ACHN (cell line): Measurements from ENCODE around the gene MRPL49.

Experiments
- DNase-seq: peaks from one replicate; pipeline ENCODE4 v3.0.0-alpha.2; 2015
- in situ Hi-C: cut with HindIII; loops from 2 replicates; pipeline ENCODE4 v1.10.0; 2017; ENCODE audit warnings: low sequenced_read_pairs, low pct_ligation_motif_present, low pct_unique_long_range_greater_than_20kb

MRPL49 gene

GRCh38 chr11:65100674-65101350 lies 21.3 kb upstream of the MRPL49 start:
- DNase-seq, result no peak
- in situ Hi-C loops, result no loop called here

GRCh38 chr11:65102142-65103095 lies 19.7 kb upstream of the MRPL49 start:
- in situ Hi-C loops, result no loop called here
- no peak for DNase-seq

DNA sequence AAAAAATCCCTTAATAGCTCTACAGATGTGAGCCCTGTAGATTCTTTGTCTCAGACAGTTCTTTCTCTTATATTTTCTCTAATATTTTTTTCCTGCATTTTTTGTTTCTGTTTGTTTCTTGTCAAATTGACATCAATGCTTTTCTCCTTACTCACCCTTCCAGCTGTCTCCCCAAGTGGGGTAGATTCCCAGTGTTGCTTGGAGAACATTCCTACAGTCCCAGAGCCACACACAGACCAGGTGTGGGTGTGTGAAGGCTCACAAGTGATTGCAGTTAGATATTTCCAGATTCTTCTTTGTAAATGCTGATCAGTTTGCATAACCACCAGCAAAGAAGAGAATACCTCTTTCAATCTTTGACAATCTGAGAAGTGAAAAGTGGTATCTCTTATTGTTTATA lies 18.6 kb upstream of the MRPL49 start:
- no peak for DNase-seq
- in situ Hi-C loops, result no loop called here

DNA sequence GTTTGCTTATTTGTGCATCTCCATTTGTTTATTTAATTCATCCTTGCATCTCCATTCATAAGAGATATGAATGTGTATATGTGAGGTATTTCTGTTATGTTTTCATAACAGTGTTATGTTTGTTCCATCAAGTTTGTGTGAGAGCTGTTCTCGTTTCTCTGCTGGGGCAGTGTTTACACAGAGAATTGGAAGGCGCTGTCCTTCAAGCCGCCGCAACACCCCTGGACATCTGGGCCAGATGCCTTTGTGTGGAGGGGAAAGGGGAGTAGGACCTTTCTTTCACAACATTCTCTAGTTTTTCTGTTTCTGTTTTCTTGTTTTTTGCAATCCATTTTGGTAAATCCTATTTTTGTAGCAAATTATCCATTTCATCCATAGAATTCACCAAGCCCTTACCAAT lies 17.5 kb upstream of the MRPL49 start:
- in situ Hi-C loops, result no loop called here
- DNase-seq, result no peak

DNA sequence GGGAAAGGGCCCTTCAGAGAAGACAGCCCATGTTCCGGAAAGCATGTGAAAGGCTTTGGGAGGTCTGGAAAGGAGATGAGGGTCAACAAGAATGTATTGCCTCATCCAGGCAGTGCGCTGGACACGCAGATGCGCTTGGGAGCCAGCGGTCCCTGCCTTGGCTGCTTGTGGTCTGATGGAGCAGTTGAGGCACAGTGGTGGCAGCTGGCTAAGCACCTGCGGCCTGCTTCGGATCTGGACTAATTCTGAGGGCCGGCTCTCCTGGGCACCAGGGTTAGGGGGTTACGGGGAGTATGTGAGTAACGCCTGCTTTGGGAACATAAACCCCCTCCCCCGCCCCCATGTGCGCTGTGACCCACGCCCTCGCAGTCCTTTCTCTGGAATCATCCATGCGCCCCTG lies 15.0 kb upstream of the MRPL49 start:
- DNase-seq, result no peak
- in situ Hi-C loops, result no loop called here

- DNase-seq, result no peak
- in situ Hi-C loops, result no loop called here
These were observed 14.2 kb upstream of the MRPL49 start for GRCh38 chr11:65107751-65108468.

- in situ Hi-C loops, result no loop called here
- no peak for DNase-seq
These were observed 13.5 kb upstream of the MRPL49 start for GRCh38 chr11:65108469-65109123.

DNA sequence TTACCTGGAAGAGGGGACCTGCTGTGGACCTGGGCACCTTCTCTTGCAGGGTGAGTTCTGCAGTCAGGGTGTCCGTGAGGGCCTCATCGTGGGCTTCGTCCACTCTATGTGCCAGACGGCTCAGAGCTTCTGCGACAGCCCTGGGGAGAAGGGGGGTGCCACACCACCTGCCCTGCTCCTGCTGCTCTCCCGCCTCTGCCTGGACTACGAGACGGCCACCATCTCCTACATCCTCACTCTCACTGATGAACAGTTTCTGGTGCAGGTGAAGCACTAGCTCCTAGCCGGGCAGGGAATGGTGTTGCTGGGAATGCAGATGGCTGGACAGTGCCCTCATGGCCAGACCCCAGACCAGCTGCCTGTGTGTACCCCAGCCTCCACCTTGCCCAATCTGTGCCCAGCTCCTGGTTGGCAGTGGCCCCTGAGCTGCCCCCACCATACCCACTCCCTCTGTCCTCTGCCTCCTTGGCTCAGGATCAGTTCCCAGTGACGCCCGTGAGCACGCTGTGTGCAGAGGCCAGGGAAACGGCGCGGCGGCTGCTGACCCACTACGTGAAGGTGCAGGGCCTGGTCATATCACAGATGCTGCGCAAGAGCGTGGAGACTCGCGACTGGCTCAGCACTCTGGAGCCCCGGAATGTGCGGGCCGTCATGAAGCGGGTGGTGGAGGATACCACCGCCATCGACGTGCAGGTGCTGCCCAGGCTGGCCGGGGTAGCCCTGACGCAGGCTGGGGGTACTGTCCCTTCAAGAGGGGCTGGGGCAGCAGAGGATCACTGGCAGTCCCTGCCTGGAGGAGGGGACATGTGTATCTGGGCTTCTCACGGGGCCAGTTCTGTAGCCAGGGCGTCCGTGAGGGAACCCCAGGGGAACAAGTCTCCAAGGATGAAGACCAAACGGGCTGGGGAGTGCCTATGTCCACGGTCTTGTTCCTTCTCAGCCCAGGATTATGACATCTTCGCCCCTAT lies 12.6 kb upstream of the MRPL49 start:
- DNase-seq, result no peak
- in situ Hi-C loops, result no loop called here

DNA sequence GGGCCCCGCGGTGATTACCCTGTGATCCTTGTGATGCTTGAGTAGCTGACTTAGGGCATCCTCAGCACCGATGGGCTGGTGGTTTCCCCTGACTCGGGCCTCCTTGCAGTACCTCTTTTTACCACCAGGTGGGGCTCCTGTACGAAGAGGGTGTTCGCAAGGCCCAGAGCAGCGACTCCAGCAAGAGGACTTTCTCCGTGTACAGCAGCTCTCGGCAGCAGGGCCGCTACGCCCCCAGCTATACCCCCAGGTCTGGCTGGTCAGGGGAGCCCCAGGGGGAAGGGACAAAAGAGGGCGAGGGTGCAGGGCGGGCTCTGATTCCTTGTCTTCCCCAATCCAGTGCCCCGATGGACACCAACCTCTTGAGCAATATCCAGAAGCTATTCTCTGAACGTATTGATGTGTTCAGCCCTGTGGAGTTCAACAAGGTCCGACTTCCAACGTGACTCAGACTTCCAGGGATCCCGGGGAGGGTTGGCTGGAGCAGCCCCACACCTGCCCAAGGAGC lies 11.7 kb upstream of the MRPL49 start:
- DNase-seq, result peak; percentile 76
- in situ Hi-C loops, result no loop called here

- in situ Hi-C loops, result no loop called here
- no peak for DNase-seq
These were observed 10.9 kb upstream of the MRPL49 start for GRCh38 chr11:65111159-65111743.

- in situ Hi-C loops, result no loop called here
- peak; percentile 94 for DNase-seq
These were observed 10.2 kb upstream of the MRPL49 start, which contains the start of gene TM7SF2 for GRCh38 chr11:65111744-65112545. TM7SF2 (plus strand) TSS chr11:65111872; CDS start chr11:65112016, 144 bp downstream.

DNA sequence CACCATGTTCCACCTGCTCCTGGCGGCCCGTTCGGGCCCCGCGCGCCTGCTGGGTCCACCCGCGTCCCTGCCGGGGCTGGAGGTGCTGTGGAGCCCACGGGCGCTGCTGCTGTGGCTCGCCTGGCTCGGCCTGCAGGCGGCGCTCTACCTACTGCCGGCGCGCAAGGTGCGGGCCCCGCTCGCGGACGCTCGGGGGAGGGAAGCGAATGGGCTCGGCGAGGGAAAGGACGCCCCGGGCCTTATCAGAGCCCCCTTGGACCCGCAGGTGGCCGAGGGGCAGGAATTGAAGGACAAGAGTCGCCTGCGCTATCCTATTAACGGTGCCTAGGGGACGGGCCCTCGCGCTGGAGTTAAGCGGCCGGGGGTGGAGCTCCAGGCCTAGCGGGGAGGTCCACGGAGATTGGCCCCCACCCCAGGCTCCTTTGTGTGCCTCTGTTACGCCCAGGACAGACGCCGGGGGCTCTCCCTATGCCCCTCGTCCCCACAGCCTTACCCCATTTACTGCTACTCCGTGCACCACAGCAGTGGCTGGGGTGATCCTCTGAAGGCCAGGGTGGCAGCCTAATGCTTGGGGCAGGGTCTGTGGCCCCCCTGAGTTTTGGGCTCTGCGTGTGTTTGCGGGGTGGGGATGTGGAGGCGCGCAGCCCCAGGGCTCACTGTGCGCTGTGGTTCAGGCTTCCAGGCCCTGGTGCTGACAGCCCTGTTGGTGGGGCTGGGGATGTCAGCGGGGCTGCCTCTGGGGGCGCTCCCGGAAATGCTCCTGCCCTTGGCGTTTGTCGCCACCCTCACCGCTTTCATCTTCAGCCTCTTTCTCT lies 9.4 kb upstream of the MRPL49 start:
- DNase-seq, result peak; percentile 40
- in situ Hi-C loops, result no loop called here

DNA sequence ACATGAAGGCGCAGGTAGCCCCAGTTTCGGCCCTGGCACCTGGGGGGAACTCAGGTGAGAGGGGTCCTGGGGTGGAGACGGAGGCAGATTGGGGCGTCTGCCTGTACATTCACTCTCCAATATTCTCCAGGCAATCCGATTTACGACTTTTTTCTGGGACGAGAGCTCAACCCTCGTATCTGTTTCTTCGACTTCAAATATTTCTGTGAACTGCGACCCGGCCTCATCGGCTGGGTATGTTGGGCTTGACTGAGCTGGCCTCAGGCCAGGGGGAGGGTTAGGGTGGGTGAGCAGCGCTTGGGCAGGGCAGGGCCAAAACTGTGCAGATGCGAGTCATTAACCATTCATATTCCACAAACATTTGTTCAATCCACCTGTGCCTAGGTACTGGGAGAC lies 8.8 kb upstream of the MRPL49 start:
- peak; percentile 52 for DNase-seq
- in situ Hi-C loops, result no loop called here

GRCh38 chr11:65113839-65114238 lies 8.3 kb upstream of the MRPL49 start:
- DNase-seq, result no peak
- in situ Hi-C loops, result no loop called here

- in situ Hi-C loops, result no loop called here
- no peak for DNase-seq
These were observed 7.5 kb upstream of the MRPL49 start for GRCh38 chr11:65114538-65115171.
